HepG2 (cell line): ENCODE measurements around the gene UQCR10. TPM values are rescaled to one million over a fixed set of nuclear protein-coding genes. Genes with fewer than 3 reads are reported as not detected.

Experiments
- CBX2 ChIP-seq, 2 experiments: fragments of 200-600 bp in 1 of 2; sonication (generic); formaldehyde crosslinking in 1 of 2; IDR thresholded peaks; 2 replicates each; pipeline versions ENCODE4 v1.7.0 to v1.8.1; 2018 to 2022; ENCODE audit warnings: low read depth in 2 of 2, low read length in 1 of 2, mild to moderate bottlenecking in 1 of 2, missing genetic modification reagents in 1 of 2
- ESRRA ChIP-seq: sonication (generic); formaldehyde crosslinking; IDR thresholded peaks from 2 replicates; pipeline ENCODE4 v1.5.1; 2020; ENCODE audit warnings: mild to moderate bottlenecking, low read depth, missing genetic modification reagents
- FOSL1 ChIP-seq: sonication (generic); formaldehyde crosslinking; IDR thresholded peaks from 2 replicates; pipeline ENCODE4 v1.9.0; 2021; ENCODE audit warnings: missing genetic modification reagents, borderline replicate concordance
- FOXM1 ChIP-seq: sonication (generic); formaldehyde crosslinking; IDR thresholded peaks from 2 replicates; pipeline ENCODE4 v1.5.0; 2020; ENCODE audit warnings: missing genetic modification reagents
- ISL2 ChIP-seq: sonication (generic); formaldehyde crosslinking; IDR thresholded peaks from 2 replicates; pipeline ENCODE4 v1.5.0; 2020; ENCODE audit warnings: missing genetic modification reagents
- KAT7 ChIP-seq: IDR thresholded peaks from 2 replicates; pipeline ENCODE4 v1.6.1; 2018; ENCODE audit warnings: borderline replicate concordance, missing compliant biosample characterization
- POLR2AphosphoS2 ChIP-seq: IDR thresholded peaks from 2 replicates; pipeline ENCODE4 v1.6.1; 2011; ENCODE audit warnings: low read depth, low read length, improper control_type of control experiment
- POLR2AphosphoS5 ChIP-seq: IDR thresholded peaks from 2 replicates; pipeline ENCODE4 v1.6.1; 2012; ENCODE audit warnings: low read depth, low read length
- RARA ChIP-seq: IDR thresholded peaks from 2 replicates; pipeline ENCODE4 v1.6.1; 2016; ENCODE audit warnings: missing genetic modification reagents, missing compliant biosample characterization
- RFX1 ChIP-seq: fragments of 450-650 bp; IDR thresholded peaks from 2 replicates; pipeline ENCODE4 v1.6.1; 2017
- SP4 ChIP-seq: sonication (generic); formaldehyde crosslinking; IDR thresholded peaks from 2 replicates; pipeline ENCODE4 v1.8.1; 2023; ENCODE audit warnings: mild to moderate bottlenecking, missing genetic modification reagents
- TEAD2 ChIP-seq: sonication (generic); formaldehyde crosslinking; IDR thresholded peaks from 2 replicates; pipeline ENCODE4 v1.9.0; 2021; ENCODE audit warnings: missing genetic modification reagents
- UBTF ChIP-seq: sonication (generic); formaldehyde crosslinking; IDR thresholded peaks from 2 replicates; pipeline ENCODE4 v1.4.0; 2020; ENCODE audit warnings: mild to moderate bottlenecking, missing genetic modification reagents
- WIZ ChIP-seq: sonication (generic); formaldehyde crosslinking; IDR thresholded peaks from 2 replicates; pipeline ENCODE4 v1.5.1; 2020; ENCODE audit warnings: mild to moderate bottlenecking, missing genetic modification reagents
- XRCC5 ChIP-seq: fragments of 200-400 bp; formaldehyde crosslinking; optimal IDR thresholded peaks from 2 replicates; pipeline ENCODE3; 2017; ENCODE audit warnings: mild to moderate bottlenecking, low read length
- ZNF124 ChIP-seq: sonication (generic); formaldehyde crosslinking; IDR thresholded peaks from 2 replicates; pipeline ENCODE4 v1.4.0; 2020; ENCODE audit warnings: missing genetic modification reagents
- ZNF326 ChIP-seq: sonication (generic); formaldehyde crosslinking; IDR thresholded peaks from 2 replicates; pipeline ENCODE4 v1.4.0; 2020; ENCODE audit warnings: missing genetic modification reagents, borderline replicate concordance
- ZNF558 ChIP-seq: sonication (generic); formaldehyde crosslinking; IDR thresholded peaks from 2 replicates; pipeline ENCODE4 v1.9.0; 2022; ENCODE audit warnings: mild to moderate bottlenecking, missing genetic modification reagents, borderline replicate concordance
- ZSCAN29 ChIP-seq: sonication (generic); formaldehyde crosslinking; conservative IDR thresholded peaks from 2 replicates; pipeline ENCODE4 v1.4.0; 2020; ENCODE audit warnings: mild to moderate bottlenecking, missing genetic modification reagents
- ZSCAN9 ChIP-seq: IDR thresholded peaks from 2 replicates; pipeline ENCODE4 v1.6.1; 2016; ENCODE audit warnings: borderline replicate concordance
- polyA plus RNA-seq, 8 experiments: library from polyadenylated mRNA; depleted of rRNA in 3 of 8; stranded (reverse) in 7 of 8; unstranded in 1 of 8; fragments of >200 nt; fragmentation: Illumina TruSeq in 4 of 8; extraction: Trizol in 4 of 8; gene quantifications; 2 replicates each; pipeline versions ENCODE4 v1.2.1 to v1.2.3, GENCODE V29; 2011 to 2016; ENCODE audit warnings: low read depth in 4 of 8, missing spikeins in 1 of 8, mixed read lengths in 1 of 8; ENCODE audit not compliant: insufficient read depth in 1 of 8
- total RNA-seq, 5 experiments: library from RNA; depleted of rRNA; stranded (reverse); fragments of >200 nt; fragmentation: Illumina TruSeq; extraction: Trizol; gene quantifications; 2 replicates each; pipeline ENCODE4 v1.2.3, GENCODE V29; 2016; ENCODE audit warnings: low read depth in 1 of 5
- TF ChIP-seq, protein P1 (sequence below): sonication (generic); formaldehyde crosslinking; conservative IDR thresholded peaks from 2 replicates; pipeline ENCODE4 v1.8.0; 2022; ENCODE audit warnings: mild to moderate bottlenecking, moderate library complexity, missing genetic modification reagents
- TF ChIP-seq, protein P2 (sequence below): sonication (generic); formaldehyde crosslinking; IDR thresholded peaks from 2 replicates; pipeline ENCODE4 v1.5.0; 2020; ENCODE audit warnings: mild to moderate bottlenecking, low read depth, missing genetic modification reagents, borderline replicate concordance

The UQCR10 gene
- total and polyA plus RNA-seq, 2 of the 13 experiments (the other 11 are each of a cell fraction or from before 2014, with no cell fraction given) = 225 to 232 TPM

- TF ChIP-seq ZSCAN29 (CRISPR knock-in tag) (0 out of 2 replicates have a peak, but pooled peaks have one; percentile 67), ZSCAN9 (CRISPR knock-in tag) (peak; percentile 60; the same call in 1 of the 2 replicates), TEAD2 (CRISPR knock-in tag) (no peak), POLR2AphosphoS2 (no peak), FOSL1 (CRISPR knock-in tag) (no peak), POLR2AphosphoS5 (no peak; the same call in 1 of the 2 replicates), CBX2 (IDR thresholded peaks at IDR 0.05; ENCODE audit: low read depth, low read length) (no peak), CBX2 (CRISPR knock-in tag; IDR thresholded peaks at IDR 0.05; ENCODE audit: low read depth) (no peak), WIZ (CRISPR knock-in tag) (no peak), RFX1 (no peak), ZNF558 (CRISPR knock-in tag) (0 out of 2 replicates have a peak, but pooled peaks have one; percentile 49), ISL2 (CRISPR knock-in tag) (peak; percentile 84), ZNF326 (CRISPR knock-in tag) (no peak), XRCC5 (no peak), FOXM1 (no peak), UBTF (CRISPR knock-in tag) (no peak), SP4 (CRISPR knock-in tag) (0 out of 2 replicates have a peak, but pooled peaks have one; percentile 1), ESRRA (peak; percentile 47; the same call in 1 of the 2 replicates), RARA (CRISPR knock-in tag) (peak; percentile 64), KAT7 (CRISPR knock-in tag) (no peak; the same call in 1 of the 2 replicates), ZNF124 (CRISPR knock-in tag) (peak; percentile 41; the same call in 1 of the 2 replicates)
- TF ChIP-seq, protein P1, sequence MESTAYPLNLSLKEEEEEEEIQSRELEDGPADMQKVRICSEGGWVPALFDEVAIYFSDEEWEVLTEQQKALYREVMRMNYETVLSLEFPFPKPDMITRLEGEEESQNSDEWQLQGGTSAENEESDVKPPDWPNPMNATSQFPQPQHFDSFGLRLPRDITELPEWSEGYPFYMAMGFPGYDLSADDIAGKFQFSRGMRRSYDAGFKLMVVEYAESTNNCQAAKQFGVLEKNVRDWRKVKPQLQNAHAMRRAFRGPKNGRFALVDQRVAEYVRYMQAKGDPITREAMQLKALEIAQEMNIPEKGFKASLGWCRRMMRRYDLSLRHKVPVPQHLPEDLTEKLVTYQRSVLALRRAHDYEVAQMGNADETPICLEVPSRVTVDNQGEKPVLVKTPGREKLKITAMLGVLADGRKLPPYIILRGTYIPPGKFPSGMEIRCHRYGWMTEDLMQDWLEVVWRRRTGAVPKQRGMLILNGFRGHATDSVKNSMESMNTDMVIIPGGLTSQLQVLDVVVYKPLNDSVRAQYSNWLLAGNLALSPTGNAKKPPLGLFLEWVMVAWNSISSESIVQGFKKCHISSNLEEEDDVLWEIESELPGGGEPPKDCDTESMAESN = 0 out of 2 replicates have a peak, but pooled peaks have one; percentile 19
- TF ChIP-seq, protein P2, sequence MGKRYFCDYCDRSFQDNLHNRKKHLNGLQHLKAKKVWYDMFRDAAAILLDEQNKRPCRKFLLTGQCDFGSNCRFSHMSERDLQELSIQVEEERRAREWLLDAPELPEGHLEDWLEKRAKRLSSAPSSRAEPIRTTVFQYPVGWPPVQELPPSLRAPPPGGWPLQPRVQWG (CRISPR knock-in tag) = no peak
These were observed 2.7 kb downstream of the UQCR10 start (continued) for GRCh38 chr22:29769723-29770321.
